Activated CD4-positive, alpha-beta T cell treated with anti-CD3 and anti-CD28 coated beads, Interleukin-2, amount 50 U/mL, for 24 hours (primary cell): ENCODE data around the gene SMC6.

ENCODE experiments used
- DNase-seq, 2 donors: peaks; one replicate each; pipeline ENCODE4 v3.0.0-alpha.2; 2020; ENCODE audit warnings: low read depth in 1 of 2, low spot score in 1 of 2

The SMC6 gene, protein sequence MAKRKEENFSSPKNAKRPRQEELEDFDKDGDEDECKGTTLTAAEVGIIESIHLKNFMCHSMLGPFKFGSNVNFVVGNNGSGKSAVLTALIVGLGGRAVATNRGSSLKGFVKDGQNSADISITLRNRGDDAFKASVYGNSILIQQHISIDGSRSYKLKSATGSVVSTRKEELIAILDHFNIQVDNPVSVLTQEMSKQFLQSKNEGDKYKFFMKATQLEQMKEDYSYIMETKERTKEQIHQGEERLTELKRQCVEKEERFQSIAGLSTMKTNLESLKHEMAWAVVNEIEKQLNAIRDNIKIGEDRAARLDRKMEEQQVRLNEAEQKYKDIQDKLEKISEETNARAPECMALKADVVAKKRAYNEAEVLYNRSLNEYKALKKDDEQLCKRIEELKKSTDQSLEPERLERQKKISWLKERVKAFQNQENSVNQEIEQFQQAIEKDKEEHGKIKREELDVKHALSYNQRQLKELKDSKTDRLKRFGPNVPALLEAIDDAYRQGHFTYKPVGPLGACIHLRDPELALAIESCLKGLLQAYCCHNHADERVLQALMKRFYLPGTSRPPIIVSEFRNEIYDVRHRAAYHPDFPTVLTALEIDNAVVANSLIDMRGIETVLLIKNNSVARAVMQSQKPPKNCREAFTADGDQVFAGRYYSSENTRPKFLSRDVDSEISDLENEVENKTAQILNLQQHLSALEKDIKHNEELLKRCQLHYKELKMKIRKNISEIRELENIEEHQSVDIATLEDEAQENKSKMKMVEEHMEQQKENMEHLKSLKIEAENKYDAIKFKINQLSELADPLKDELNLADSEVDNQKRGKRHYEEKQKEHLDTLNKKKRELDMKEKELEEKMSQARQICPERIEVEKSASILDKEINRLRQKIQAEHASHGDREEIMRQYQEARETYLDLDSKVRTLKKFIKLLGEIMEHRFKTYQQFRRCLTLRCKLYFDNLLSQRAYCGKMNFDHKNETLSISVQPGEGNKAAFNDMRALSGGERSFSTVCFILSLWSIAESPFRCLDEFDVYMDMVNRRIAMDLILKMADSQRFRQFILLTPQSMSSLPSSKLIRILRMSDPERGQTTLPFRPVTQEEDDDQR

DNA sequence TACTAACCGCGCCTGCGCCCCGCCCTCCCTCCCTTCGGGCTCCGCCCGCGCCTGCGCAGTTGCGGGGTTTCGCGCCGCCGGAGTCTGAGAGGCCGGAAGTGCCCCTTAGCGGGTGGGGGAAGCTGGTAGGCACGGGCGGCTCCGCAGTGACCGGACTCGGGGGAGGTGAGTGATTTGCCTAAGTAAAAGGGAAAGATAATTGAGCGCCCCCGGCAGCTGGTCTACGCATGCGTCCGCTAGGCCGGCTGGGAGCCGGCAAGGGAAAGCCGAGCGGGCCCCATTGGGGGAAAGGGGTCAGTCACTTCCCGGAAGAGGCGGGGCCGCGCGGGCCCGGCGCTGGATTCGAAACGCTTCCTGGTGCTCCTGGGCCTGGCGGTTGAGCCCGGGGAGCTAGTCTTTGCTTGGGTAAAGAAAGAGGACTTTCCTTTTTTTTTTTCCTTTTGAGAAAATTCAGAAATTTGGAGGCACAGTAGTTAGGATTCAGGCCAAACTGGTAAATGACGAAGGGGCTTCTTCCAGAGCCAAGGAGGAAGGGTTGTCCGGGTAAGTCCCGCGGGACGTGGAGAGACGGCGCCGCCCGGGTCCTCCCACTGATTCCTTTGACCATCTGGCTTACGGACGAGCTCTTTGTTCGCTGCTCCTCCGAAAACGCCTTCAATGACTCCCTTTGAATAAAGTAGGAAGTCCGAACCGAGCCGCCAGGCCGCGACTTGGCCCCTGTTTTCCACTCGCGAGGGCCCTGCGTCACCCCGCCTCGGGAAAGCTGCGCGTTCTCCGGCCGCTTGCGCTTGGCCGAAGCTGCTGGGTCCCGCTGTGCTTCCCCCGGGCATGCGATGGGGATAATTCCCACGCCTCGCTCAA is at the start of gene SMC6, which contains the start of gene GEN1:
Gene SMC6 (minus strand): TSS at position 8 of the 861 bp plus-strand sequence. CDS start 7,864 bp downstream, outside the sequence.
Gene GEN1 (plus strand): TSS at position 336 of the 861 bp plus-strand sequence. CDS start 5,806 bp downstream, outside the sequence.
- DNase-seq: peak; percentile 88 to 89

DNA sequence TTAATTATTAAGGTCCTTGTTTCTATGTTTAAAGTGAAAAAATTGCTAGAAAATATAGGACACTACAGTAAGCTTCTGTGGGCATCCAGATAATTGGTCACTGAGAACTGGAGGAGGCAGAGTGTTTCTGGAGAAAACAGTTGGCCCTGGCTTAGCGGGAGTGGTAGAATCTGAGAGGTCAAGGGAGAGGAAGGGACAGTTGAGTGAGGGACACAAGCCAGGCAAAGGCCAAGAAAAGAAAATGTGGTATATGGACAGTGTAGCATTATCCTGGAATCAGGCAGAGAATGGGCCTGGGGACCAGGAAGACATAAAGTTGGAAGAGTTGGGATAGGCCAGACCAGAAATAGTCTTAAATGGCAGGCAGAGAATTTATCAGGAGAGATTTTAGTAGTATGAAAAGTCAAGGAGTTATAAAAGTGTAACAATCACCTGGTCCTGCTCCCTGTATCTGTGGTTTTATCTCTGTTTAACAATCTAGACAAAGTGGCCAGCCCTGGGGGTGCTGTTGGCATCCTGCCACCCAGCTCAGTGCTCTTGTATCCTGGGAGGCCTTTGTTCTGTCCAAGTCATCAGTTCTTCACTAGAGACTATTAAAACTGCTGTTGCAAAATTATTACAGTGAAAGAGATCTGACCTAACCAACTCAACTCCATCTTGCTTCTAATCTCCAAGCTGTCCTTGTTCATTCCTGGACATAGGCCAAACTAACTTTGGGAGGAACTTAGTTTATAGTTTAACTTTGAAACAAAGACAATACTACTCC is 47.3 kb upstream of the SMC6 start:
- DNase-seq: no peak

DNA sequence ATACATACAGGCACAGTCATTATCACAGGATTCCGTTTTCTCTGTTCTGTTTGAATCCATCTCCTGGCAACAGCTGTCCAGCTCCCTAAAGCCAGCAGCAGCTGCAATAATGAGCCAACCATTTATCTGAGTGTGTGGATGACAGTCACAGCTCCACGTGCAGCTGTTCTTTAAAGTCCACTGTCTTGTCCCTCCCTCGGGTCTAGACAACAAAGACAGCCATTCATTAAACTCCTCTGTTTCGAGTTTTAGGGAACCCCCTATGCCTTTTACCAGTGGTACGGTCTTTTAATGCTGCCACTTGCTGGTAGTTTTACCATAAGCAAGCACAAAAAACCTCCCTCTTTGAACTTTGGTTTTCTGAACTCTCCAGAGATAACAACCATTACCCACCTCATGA is 46.6 kb upstream of the SMC6 start:
- DNase-seq: no peak

DNA sequence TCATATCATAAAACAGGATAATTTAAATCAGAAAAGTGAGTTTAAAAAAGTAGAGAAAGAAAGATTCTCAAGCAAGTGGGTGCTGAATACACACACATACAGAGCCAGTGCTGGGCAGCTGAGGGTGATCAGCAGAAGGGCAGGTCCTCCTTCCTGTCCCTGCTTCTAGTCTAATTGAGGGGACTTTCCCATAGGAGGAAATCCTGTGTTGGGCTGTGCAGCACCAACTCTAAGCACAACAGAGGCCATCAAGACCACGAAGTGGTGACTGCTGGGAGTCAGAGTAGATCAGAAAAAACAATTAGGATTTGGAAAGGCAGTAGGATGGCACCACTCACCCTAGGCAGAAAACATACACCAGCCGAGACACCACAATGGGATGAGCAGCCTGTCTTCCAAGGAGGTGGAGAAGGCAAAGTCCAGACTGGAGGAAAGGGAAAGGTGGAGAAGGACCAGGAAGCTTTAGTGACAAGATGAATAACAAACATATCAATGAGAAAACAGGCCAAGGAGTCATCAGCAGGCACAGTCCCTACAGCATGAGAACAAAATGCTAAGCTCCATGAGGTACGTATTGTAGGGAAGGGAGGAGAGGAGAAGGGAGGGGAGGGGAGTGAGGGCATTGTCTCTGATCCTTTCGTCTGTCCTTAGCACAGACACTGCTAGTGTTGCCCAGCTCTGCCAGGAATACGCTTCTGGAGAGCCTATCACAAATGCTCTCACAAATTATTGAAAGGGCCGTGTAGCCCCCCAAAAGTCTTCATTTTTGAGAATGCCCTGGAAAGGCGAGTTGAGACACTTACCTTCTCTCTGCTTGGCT is 45.9 kb upstream of the SMC6 start:
- DNase-seq: no peak

DNA sequence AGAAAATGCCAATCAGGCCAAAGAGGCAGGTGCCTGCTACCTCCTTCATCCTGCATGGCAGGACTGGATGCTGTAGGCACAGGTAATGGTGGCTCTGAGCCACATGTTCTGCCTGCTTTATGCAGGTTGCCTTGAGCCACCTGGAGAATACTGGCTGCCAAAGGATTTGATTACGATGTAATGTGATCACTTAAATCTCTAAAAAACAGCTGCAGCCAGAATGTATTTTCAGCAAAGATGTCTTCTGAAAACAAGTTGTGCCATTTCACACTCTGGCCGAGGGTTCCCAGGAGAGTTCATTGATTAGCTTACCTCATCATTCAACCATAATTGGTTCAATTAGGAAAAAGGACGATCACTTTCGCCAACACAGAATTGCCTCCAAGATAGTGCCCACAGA is 44.7 kb upstream of the SMC6 start:
- DNase-seq: no peak

DNA sequence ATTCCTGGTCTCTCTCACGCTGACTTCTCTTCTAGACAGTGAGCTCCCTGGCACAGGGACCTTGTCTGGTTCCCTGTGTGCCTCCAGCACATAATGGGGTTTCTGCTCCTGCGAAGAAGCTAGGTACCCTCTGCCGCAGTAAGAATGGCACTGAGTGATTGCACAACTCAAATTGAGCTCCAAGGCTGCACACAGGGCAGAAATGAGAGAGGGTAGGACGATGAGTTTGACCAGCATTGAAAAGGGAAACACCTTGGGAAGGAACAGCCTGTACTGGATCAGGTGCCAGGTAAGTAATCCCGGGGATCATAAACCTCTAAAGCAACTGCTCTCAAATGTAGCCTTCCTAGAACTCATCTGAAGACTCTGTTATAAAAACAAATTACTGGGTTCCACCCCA is 41.7 kb upstream of the SMC6 start:
- DNase-seq: no peak

DNA sequence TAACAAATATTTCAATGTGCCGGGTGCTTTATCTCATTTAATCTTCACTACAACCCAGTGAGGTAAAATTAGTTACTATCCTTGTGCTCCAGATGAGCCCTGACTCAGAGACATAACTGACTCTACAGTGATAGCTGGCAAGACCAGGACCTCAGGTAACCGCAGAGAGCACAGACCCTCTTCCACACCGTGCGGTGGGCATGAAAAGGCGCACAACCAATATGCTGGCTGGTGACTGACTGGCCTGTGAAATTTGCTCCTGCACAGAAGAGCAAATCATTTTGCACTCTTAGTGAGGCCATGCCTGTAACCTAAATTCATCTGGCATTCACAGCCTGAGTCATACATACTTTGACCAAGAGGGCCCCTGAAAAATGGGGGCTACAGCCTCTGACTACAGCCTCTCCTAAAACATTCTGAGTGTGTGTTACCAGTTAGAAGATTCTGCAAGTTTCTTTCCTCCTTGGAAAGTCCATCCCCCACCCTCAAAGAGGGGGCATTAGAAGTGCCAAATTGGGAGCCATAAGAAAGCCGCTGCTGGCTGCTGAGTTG is 40.3 kb upstream of the SMC6 start:
- no peak for DNase-seq

DNA sequence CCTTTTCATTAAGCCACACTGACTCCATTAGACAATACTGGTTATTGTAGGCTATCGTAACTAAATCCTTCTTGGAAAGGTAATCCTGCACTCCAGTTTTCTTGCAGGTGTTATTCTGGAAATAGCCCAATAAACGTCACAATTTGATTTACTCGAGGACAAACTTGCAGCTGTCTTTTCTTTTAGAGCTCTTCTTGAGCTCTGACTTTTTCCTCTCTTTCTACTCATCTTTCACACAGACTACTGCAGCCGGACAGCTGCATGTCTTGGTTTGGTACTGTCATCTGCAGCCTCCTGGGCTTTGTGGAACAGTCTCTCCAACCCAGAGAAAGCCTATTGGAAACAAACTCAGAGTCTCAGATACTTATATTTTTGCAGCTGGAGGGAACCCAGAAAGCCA is 39.7 kb upstream of the SMC6 start:
- no peak for DNase-seq

DNA sequence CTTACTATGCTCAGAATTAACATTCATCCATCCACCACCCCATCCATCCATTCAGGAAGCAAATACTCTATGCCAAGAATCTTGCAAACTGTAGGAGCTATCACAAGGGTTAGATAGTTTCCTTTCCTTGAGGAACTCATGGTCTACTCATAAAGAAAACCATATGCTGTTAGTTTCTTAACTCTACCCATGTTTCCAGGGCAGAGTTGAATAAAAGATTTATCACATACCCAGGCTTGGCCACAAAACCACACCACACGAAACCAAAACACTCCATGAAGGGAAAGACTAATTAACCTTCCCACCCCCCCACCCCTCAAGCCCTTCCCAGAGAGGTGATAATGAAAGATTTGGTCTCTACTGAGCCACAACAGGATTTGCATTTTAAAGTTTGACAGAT is 38.9 kb upstream of the SMC6 start:
- DNase-seq: no peak

DNA sequence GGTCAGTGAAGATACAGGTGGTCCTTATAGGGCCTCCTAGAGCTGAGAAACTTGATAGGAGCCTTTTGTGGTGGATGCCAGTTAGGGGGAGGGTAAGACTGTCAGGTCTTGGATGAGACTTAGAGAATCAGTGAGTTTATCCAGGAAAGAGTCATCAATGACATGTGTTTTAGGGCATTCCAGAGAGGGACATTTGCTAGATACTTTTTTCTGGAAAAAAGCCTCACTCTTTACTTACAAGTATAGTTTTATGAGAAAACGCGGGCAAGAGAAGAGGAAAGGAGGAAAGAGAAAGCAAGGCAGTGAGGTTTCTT is 38.2 kb upstream of the SMC6 start:
- DNase-seq: no peak

DNA sequence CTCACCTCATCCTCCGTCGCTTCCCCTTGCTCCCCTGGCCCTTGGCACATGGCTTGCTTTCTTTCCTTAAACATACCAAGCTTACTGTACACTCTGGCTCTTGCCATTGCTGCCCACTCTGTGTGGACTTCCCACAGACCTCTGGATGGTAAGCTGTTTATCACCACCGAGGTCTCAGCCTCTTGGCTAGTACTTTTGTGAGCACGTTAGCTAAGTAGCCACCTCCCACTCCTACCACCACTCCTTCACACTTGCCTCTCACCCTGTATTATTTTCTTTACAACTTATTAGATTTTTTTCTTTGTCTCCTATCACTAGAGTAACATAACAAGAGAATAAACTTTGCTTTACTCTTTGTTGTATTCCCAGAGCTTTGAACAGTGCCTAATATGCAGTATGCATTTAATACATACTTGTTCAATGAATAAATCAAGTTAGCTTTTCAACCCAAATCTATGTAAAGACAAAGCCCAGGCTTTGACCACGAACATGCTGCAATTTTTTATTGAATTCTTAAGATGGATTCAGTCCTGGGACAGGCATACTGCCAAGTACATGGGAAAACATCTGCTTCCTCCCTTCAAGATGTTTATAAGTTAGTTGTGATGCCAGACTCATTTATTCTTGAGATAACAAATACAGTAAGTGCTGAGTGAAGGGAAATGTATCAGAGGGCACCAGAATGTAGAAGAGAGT is 37.7 kb upstream of the SMC6 start:
- no peak for DNase-seq

DNA sequence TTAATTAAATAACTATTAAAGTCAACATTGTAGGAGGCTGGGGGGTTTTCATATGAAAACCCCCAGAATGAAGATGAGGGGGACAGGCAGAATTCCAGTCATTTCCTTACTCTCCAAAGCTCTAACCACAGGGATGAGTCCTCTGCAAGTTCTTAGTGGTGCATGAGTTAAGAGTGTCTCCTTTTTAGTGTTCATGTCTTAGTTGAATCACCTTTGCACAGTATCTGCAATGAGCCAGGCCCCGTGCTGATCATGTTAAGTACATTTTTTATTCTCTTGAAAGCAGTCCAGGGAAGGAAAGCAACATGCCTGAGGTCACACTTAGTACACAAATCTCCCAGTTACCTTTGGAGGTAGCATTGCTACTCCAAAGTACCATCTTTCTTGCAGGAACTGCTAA is 36.9 kb upstream of the SMC6 start:
- no peak for DNase-seq

DNA sequence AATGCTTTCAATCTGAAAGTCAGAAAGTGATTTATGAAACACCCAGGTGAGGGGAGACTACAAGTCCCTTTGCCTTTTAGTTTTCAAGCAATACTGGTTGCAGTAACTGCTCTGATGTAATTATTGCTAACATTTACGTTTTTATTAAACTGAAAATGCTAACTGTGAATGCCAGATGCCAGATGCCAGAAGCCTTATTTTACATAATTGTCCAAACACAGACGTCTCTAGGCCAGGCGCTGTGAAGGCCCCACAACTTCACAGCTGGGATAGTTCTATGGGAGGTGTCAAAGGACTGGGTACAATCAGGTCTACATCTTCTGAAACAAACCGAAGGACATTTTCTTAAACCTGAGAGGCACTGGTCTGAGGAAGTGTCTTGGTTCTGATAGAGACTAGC is 35.2 kb upstream of the SMC6 start:
- no peak for DNase-seq

DNA sequence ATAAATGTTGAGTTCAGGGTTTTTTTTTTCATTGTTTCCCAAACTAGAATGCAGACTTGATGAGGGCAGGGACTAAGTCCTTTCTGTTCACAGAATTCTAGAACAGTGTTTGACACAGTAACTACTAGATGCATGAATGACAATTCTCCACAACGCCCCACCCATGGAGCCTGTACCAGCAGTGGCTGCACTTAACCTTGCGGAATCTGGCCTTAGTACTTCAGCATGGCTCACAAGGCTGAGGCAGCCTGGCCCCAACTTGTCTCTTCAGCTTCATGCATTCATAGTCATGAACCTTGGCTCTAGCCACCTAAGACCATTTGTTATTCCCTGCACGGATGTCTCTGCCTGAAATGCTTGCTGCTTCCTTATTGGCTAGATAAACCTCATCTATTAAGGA is 33.1 kb upstream of the SMC6 start:
- DNase-seq: no peak

DNA sequence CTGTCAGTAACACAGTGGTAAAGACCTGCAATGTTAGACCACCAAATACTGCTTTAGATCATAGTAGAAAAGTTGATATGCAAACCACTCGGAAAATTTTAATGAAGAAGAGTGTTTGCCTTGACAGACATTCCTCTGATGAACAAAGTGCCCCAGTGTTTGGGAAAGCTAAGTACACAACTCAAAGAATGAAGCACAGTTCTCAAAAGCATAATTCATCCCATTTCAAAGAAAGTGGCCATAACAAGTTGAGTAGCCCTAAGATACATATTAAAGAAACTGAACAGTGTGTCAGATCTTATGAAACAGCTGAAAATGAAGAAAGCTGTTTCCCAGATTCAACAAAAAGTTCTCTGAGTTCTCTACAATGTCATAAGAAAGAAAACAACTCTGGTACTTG is 27.9 kb upstream of the SMC6 start:
- no peak for DNase-seq

DNA sequence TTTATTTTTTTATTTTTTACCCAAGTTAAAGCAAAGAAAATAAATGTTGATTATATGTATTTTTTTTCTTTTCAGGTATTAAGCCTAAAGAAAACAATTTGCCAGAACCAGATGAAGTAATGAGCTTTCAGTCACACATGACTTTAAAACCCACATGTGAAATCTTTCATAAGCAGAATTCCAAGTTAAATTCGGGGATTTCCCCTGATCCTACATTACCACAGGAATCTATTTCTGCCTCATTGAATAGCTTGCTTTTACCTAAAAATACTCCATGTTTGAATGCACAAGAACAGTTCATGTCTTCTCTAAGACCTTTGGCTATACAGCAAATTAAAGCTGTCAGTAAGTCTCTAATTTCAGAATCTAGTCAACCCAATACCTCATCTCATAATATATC is 26.9 kb upstream of the SMC6 start:
- DNase-seq: no peak

DNA sequence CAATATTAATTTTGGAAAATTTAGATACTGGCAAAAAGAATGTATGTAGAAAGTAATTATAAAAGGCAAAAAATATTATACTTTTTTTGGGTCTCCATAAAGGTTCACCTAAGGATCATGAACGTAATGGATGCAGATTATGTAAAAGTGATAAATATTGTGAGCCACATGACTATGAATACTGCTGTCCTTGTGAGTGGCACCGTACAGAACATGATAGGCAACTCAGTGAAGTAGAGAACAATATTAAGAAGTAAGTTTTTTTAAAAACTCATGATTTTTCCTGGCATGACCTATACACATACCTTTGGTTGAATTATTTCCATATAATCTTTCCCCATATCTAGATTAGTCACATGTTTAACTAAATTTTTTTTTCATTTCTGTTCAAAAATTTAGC is 18.9 kb upstream of the SMC6 start:
- DNase-seq: no peak

DNA sequence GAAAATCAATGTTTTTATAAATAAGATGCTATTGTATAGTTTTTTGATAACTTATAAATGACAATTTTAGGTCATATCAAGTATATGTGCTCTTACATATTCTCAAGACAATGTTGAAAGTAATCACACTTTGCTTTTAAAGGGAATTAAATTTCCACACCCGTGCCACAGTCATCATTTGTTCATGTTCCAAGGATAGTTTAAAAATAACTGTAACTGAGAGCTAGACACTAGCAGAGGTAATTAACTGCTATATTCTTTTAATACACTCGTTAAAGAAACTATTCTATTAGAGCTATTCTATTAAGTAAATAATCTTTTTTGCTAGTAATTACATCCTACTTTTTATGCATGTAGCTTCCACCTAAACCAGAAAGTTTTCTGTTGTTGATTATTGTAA is 18.3 kb upstream of the SMC6 start:
- DNase-seq: no peak

DNA sequence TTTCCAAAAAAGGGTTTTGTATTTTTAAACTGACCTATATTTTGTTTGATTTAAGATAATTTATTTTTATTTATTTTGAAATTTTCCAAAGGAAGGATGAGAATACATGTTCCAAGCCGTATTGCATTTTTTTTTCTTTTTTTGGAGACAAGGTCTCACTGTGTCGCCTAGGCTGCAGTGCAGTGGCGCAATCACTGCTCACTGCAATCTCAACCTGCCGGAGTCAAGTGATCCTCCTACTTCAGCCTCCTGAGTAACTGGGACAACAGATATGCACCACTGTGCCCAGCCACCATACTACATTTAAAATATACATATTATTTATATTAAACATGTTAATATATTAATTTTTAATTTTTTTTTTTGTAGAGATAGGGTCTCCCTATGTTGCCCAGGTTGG is 15.3 kb upstream of the SMC6 start:
- DNase-seq: no peak
